Naive thymus-derived CD4-positive, alpha-beta T cell (primary cell): ENCODE results near the gene POM121L2. TPM values are rescaled to one million over a fixed set of nuclear protein-coding genes. Genes with fewer than 3 reads are reported as not detected.

Experiments
- ATAC-seq: fragments of 150-1000 bp; cut with Tn5 transposase; 2 replicates; pipeline ENCODE4 v1.10.0; 2021; ENCODE audit warnings: mild to moderate bottlenecking, moderate library complexity
- CTCF ChIA-PET: fragments of 350-600 bp; sonication (Branson Sonifier 250); formaldehyde crosslinking; loops from one replicate; lab custom pipeline; 2021; ENCODE audit warnings: antibody characterized with exemption; lab: Charles Lee
- POLR2A ChIA-PET: fragments of 350-600 bp; sonication (Branson Sonifier 250); formaldehyde crosslinking; loops from one replicate; lab custom pipeline; 2021; ENCODE audit warnings: antibody characterized with exemption, inconsistent platforms; lab: Charles Lee
- DNase-seq, 9 donors: peaks; one replicate each; pipeline versions ENCODE4 v3.0.0 to v3.0.0-alpha.2; 2020 to 2022; ENCODE audit warnings: mixed read lengths in 1 of 9
- H3K27ac ChIP-seq: one replicate; pipeline ENCODE4 v1.7.0; 2013; ENCODE audit warnings: mild to moderate bottlenecking, low read depth, low read length, moderate library complexity
- H3K27me3 ChIP-seq, 2 donors: one replicate each; pipeline ENCODE4 v1.7.0; 2013; ENCODE audit warnings: low read length in 2 of 2, mild to moderate bottlenecking in 2 of 2, moderate library complexity in 2 of 2; ENCODE audit not compliant: control insufficient read depth in 2 of 2, insufficient read depth in 2 of 2
- H3K36me3 ChIP-seq, 3 experiments: 1 replicate in 2 of 3; 2 replicates in 1 of 3; pipeline ENCODE4 v1.7.0; 2013; ENCODE audit warnings: low read length in 3 of 3, mild to moderate bottlenecking in 3 of 3, moderate library complexity in 1 of 3; ENCODE audit not compliant: insufficient read depth in 3 of 3, control insufficient read depth in 2 of 3
- H3K4me1 ChIP-seq, 2 donors: one replicate each; pipeline ENCODE4 v1.7.0; 2013; ENCODE audit warnings: low read length in 2 of 2, mild to moderate bottlenecking in 2 of 2, moderate library complexity in 1 of 2; ENCODE audit not compliant: control insufficient read depth in 2 of 2, insufficient read depth in 2 of 2
- H3K4me3 ChIP-seq: 2 replicates; pipeline ENCODE4 v1.7.0; 2013; ENCODE audit warnings: mild to moderate bottlenecking, low read length
- H3K9me3 ChIP-seq, 3 experiments: 1 replicate in 2 of 3; 2 replicates in 1 of 3; pipeline ENCODE4 v1.7.0; 2013; ENCODE audit warnings: low read length in 3 of 3; ENCODE audit not compliant: control insufficient read depth in 2 of 3
- H3K27ac Mint-ChIP-seq, 9 donors: one replicate each; pipeline ENCODE4 v1.8.0; 2020 to 2022; ENCODE audit warnings: mixed read lengths in 9 of 9, mild to moderate bottlenecking in 8 of 9, moderate library complexity in 5 of 9, inconsistent platforms in 2 of 9
- H3K27me3 Mint-ChIP-seq, 5 donors: one replicate each; pipeline ENCODE4 v1.8.0; 2021 to 2022; ENCODE audit warnings: mixed read lengths in 5 of 5, mild to moderate bottlenecking in 1 of 5
- H3K36me3 Mint-ChIP-seq, 5 donors: one replicate each; pipeline ENCODE4 v1.8.0; 2020 to 2022; ENCODE audit warnings: mixed read lengths in 5 of 5, mild to moderate bottlenecking in 3 of 5, inconsistent platforms in 1 of 5
- H3K4me1 Mint-ChIP-seq, 7 donors: one replicate each; pipeline ENCODE4 v1.8.0; 2020 to 2022; ENCODE audit warnings: mixed read lengths in 7 of 7, mild to moderate bottlenecking in 3 of 7, inconsistent platforms in 1 of 7
- H3K4me3 Mint-ChIP-seq, 10 donors: one replicate each; pipeline ENCODE4 v1.8.0; 2020 to 2022; ENCODE audit warnings: mild to moderate bottlenecking in 10 of 10, mixed read lengths in 10 of 10, moderate library complexity in 6 of 10, inconsistent platforms in 2 of 10
- H3K9me3 Mint-ChIP-seq, 11 donors: one replicate each; pipeline ENCODE4 v1.8.0; 2020 to 2022; ENCODE audit warnings: mixed read lengths in 11 of 11, mild to moderate bottlenecking in 4 of 11, inconsistent platforms in 1 of 11, moderate library complexity in 1 of 11
- intact Hi-C, 2 donors: fragments of 100-400 bp; cut with micrococcal nuclease; formaldehyde crosslinking; loops; one replicate each; pipeline ENCODE4 v1.15.1; 2023
- polyA plus RNA-seq, 2 donors: library from polyadenylated mRNA; unstranded; fragments of 300-500 nt; fragmentation: Illumina TruSeq; gene quantifications; one replicate each; pipeline ENCODE4 v1.2.3, GENCODE V29; 2021
- total RNA-seq, 6 experiments: library from RNA in 5 of 6; stranded (reverse) in 5 of 6; gene quantifications; 1 replicate in 5 of 6; 2 replicates in 1 of 6; pipeline ENCODE4 v1.2.3 and lab custom pipeline; 2021 to 2026

The POM121L2 gene
- total and polyA plus RNA-seq, 7 experiments from 2014 or later, result not detected

- ChIA-PET POLR2A (interaction anchor here (0.7 kb wide), 1 partner anchor 495 kb away, joined by 3 read pairs; no protein-coding TSS in a partner anchor), CTCF (interaction anchor here (0.6 kb wide), 1 partner anchor 1688 kb away, joined by 3 read pairs; no protein-coding TSS in a partner anchor)
- Mint-ChIP-seq H3K4me1 (peaks cover 7 to 21% (median 13%) of the 10 kb centered on the region in 7 donors), H3K9me3 (peaks cover 0 to 40% (median 4%) of the 10 kb centered on the region in 11 donors), H3K27ac (peak overlapping the region; percentile 0 to 97 (median 84)), H3K27me3 (peaks cover 21 to 53% (median 25%) of the 10 kb centered on the region in 5 donors), H3K36me3 (peaks cover 0 to 11% (median 0%) of the 10 kb centered on the region in 5 donors), H3K4me3 (peak overlapping the region; percentile 67 to 94 (median 87))
- ATAC-seq (peak; percentile 74), DNase-seq (peak in 8 of 9 donors; percentile 18 to 79 (median 68))
- H3K9me3 ChIP-seq, result no peaks in the 10 kb centered on the region
- no peaks in the 10 kb centered on the region for H3K36me3 ChIP-seq
- H3K27ac ChIP-seq, result no peak overlapping the region
- intact Hi-C loops, result loop anchor here in 1 of 2 donors (1.0 to 5.0 kb wide), 7 partner anchors 21 to 419 kb away; partner anchors contain the start of genes POM121L2 and ZNF391
- H3K27me3 ChIP-seq, result peaks cover 0 to 8% of the 10 kb centered on the region in 2 donors
- peaks cover 0 to 3% of the 10 kb centered on the region in 2 donors for H3K4me1 ChIP-seq
- H3K4me3 ChIP-seq, result peak overlapping the region; percentile 60
These were observed 20.9 kb upstream of the POM121L2 start for GRCh38 chr6:27332692-27333641.

- intact Hi-C loops, result no loop called here
- no peaks in the 10 kb centered on the region for H3K36me3 Mint-ChIP-seq
- peaks cover 22 to 66% (median 50%) of the 10 kb centered on the region in 5 donors for H3K27me3 Mint-ChIP-seq
- ATAC-seq (no peak), DNase-seq (no peak)
- H3K4me3 Mint-ChIP-seq, result no peak overlapping the region
- peaks cover 0 to 4% (median under 1%) of the 10 kb centered on the region in 7 donors for H3K4me1 Mint-ChIP-seq
- CTCF ChIA-PET, result no interaction called here
- H3K4me1 ChIP-seq, result no peaks in the 10 kb centered on the region
- POLR2A ChIA-PET, result interaction anchor here (0.6 kb wide), 1 partner anchor 15 kb away, joined by 3 read pairs; no protein-coding TSS in a partner anchor
- peaks cover 0 to 14% (median 2%) of the 10 kb centered on the region in 11 donors for H3K9me3 Mint-ChIP-seq
- H3K9me3 ChIP-seq, result no peaks in the 10 kb centered on the region
- H3K27me3 ChIP-seq, result peaks cover 2 to 3% of the 10 kb centered on the region in 2 donors
- no peak overlapping the region for H3K27ac Mint-ChIP-seq
- no peaks in the 10 kb centered on the region for H3K36me3 ChIP-seq
- no peak overlapping the region for H3K27ac ChIP-seq
- H3K4me3 ChIP-seq, result no peak overlapping the region
These were observed 15.1 kb upstream of the POM121L2 start for GRCh38 chr6:27327023-27327738.

GRCh38 chr6:27321901-27322300, 9.8 kb upstream of the POM121L2 start:
- H3K36me3 ChIP-seq, result no peaks in the 10 kb centered on the region
- H3K27me3 Mint-ChIP-seq, result peaks cover 30 to 62% (median 47%) of the 10 kb centered on the region in 5 donors

GRCh38 chr6:27321370-27321769, 9.3 kb upstream of the POM121L2 start:
- no peaks in the 10 kb centered on the region for H3K36me3 Mint-ChIP-seq

More at GRCh38 chr6:27321901-27322300, 9.8 kb upstream of the POM121L2 start:
- H3K4me1 ChIP-seq, result no peaks in the 10 kb centered on the region
- DNase-seq, result no peak
- H3K27ac ChIP-seq, result no peak overlapping the region
- no peak for ATAC-seq
- H3K27ac Mint-ChIP-seq, result no peak overlapping the region
- H3K9me3 ChIP-seq, result no peaks in the 10 kb centered on the region
- H3K27me3 ChIP-seq, result peaks cover 0 to 3% of the 10 kb centered on the region in 2 donors
- H3K9me3 Mint-ChIP-seq, result peaks cover 0 to 2% (median 0%) of the 10 kb centered on the region in 11 donors
- intact Hi-C loops, result no loop called here
- ChIA-PET CTCF (no interaction called here), POLR2A (no interaction called here)
- no peak overlapping the region for H3K4me3 ChIP-seq
- no peak overlapping the region for H3K4me3 Mint-ChIP-seq
- no peaks in the 10 kb centered on the region for H3K4me1 Mint-ChIP-seq
- H3K36me3 Mint-ChIP-seq, result no peaks in the 10 kb centered on the region

GRCh38 chr6:27318973-27319372, 6.9 kb upstream of the POM121L2 start:
- intact Hi-C loops, result loop anchor here in 1 of 2 donors (10.0 kb wide), 1 partner anchor 156 kb away; the partner anchor contains the start of gene ZNF184
- Histone ChIP-seq H3K9me3 (no peaks in the 10 kb centered on the region), H3K27ac (no peak overlapping the region), H3K4me3 (no peak overlapping the region), H3K4me1 (no peaks in the 10 kb centered on the region), H3K27me3 (peaks cover 0 to 2% of the 10 kb centered on the region in 2 donors), H3K36me3 (no peaks in the 10 kb centered on the region)
- Mint-ChIP-seq H3K27ac (no peak overlapping the region), H3K9me3 (no peaks in the 10 kb centered on the region), H3K4me1 (no peaks in the 10 kb centered on the region), H3K4me3 (no peak overlapping the region), H3K36me3 (no peaks in the 10 kb centered on the region), H3K27me3 (peaks cover 39 to 69% (median 54%) of the 10 kb centered on the region in 5 donors)
- CTCF ChIA-PET, result no interaction called here
- no peak for DNase-seq
- ATAC-seq, result no peak
- POLR2A ChIA-PET, result no interaction called here

More at GRCh38 chr6:27321370-27321769, 9.3 kb upstream of the POM121L2 start:
- ATAC-seq (no peak), DNase-seq (no peak)
- Mint-ChIP-seq H3K27me3 (peaks cover 31 to 62% (median 47%) of the 10 kb centered on the region in 5 donors), H3K4me3 (no peak overlapping the region), H3K4me1 (no peaks in the 10 kb centered on the region), H3K9me3 (no peaks in the 10 kb centered on the region), H3K27ac (no peak overlapping the region)
- Histone ChIP-seq H3K4me1 (no peaks in the 10 kb centered on the region), H3K36me3 (no peaks in the 10 kb centered on the region), H3K4me3 (no peak overlapping the region), H3K27me3 (peaks cover 0 to 3% of the 10 kb centered on the region in 2 donors), H3K9me3 (no peaks in the 10 kb centered on the region), H3K27ac (no peak overlapping the region)
- CTCF ChIA-PET, result no interaction called here
- POLR2A ChIA-PET, result no interaction called here
- intact Hi-C loops, result no loop called here

- H3K4me1 Mint-ChIP-seq, result peaks cover 0 to 13% (median 4%) of the 10 kb centered on the region in 7 donors
- peaks cover 58 to 72% (median 71%) of the 10 kb centered on the region in 5 donors for H3K27me3 Mint-ChIP-seq
- intact Hi-C loops, result loop anchor here in 1 of 2 donors (5.0 to 10.0 kb wide), 4 partner anchors 161 to 438 kb away; partner anchors contain the start of gene ZNF184
- Histone ChIP-seq H3K27ac (no peak overlapping the region), H3K9me3 (no peaks in the 10 kb centered on the region), H3K36me3 (no peaks in the 10 kb centered on the region), H3K4me3 (no peak overlapping the region), H3K27me3 (peaks cover 4 to 14% of the 10 kb centered on the region in 2 donors), H3K4me1 (peaks cover 0 to 6% of the 10 kb centered on the region in 2 donors)
- DNase-seq (no peak), ATAC-seq (no peak)
- peaks cover 0 to 2% (median 0%) of the 10 kb centered on the region in 11 donors for H3K9me3 Mint-ChIP-seq
- H3K36me3 Mint-ChIP-seq, result peaks cover 0 to 6% (median 0%) of the 10 kb centered on the region in 5 donors
- POLR2A ChIA-PET, result no interaction called here
- H3K4me3 Mint-ChIP-seq, result no peak overlapping the region
- CTCF ChIA-PET, result interaction anchor here (0.5 to 2.5 kb wide), 6 partner anchors 165 to 581 kb away, joined by 3 to 11 read pairs (median 4); no protein-coding TSS in a partner anchor
- no peak overlapping the region for H3K27ac Mint-ChIP-seq
These were observed 2.0 kb upstream of the POM121L2 start for GRCh38 chr6:27314046-27314445.
